GM20431 (cell line): ENCODE data around the gene IGF1R.

Source experiments
- in situ Hi-C: fragments of 300-500 bp; cut with MseI, MboI; formaldehyde crosslinking; loops from one replicate; pipeline ENCODE4 v1.15.0; 2020; ENCODE audit warnings: low sequenced_read_pairs; ENCODE audit not compliant: unreplicated experiment

Gene IGF1R

DNA sequence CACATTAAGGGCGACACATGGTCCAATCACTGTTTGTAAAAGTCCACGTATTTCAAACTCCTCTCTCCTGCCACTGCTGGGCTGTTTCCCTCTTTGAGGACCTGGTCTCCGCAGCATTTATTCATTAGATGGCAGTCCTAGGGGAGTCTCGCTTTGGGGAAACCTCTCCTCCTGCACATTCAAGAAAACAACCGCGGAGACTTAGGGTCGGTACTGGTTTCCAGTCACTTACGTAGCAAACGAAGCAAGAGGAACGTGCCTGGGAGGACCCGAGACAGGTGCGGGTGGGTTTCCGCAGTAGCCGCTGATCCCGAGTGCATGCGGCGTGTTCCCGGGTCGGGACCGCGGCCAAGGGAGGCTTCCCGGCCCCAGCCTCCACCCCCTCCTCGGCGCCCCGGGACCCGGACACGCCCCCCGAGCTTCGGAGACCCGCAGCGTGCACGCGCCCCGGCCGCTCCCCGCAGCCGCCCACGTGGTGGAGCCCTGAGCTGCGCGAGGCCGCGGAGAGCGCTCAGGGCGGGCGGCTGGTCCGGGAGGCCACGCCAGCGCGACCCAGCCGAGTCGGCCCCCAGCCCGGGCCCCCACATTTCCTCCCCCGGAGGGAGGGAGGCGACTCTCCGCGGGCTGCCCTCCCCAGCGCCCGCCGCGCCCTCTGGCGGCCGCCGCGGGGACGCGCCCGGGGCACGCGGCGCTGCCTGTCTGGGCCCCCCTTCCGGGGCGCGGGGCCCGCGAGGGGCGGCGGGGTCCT, 1.1 kb upstream of the IGF1R start:
- in situ Hi-C loops = no loop called here

- in situ Hi-C loops = no loop called here
These were observed 524 bp downstream of the IGF1R start for GRCh38 chr15:98648654-98649471.

DNA sequence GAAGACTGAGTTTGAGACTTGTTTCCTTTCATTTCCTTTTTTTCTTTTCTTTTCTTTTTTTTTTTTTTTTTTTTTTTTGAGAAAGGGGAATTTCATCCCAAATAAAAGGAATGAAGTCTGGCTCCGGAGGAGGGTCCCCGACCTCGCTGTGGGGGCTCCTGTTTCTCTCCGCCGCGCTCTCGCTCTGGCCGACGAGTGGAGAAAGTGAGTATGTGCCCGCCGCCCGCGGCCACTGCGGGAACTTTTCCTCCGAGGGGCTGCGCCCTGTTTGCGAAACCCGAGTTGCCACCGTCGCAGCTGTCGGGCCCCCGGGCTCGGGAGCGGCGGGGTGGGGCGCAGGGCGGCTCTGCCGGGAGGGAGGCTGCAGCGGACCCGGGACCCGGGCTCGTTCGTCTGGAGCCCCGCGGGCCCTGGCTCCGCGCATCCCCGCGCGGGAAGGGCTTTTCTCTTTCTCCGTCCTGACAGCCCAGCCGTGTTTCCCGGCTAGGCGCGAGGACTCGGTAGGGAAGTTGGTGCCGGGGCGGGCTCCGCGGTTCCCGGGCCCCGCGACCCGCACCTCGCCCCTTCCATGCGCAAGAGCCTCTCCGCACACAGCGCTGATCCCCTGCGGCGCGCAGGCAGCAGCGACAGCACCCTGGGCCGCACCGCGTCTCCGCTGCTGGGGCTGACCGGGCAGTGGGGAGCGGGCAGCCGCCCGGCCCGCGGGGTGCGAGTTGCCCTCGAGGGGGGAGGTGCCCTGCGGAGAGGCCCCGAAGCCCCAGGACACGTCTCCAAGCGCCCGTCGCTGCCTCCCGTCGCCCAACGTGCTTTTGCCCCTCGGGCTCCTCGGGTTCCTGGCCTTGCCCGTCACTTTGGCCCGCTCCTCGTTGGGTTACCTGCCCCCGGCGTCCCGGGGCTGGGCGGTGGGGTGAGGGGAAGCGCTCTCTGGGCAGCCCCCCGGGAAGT, 1.4 kb downstream of the IGF1R start:
- in situ Hi-C loops = loop anchor here (25.0 kb wide), 1 partner anchor 137 kb away; no protein-coding TSS in a partner anchor

- in situ Hi-C loops = loop anchor here (25.0 kb wide), 1 partner anchor 138 kb away; no protein-coding TSS in a partner anchor
These were observed 2.2 kb downstream of the IGF1R start for GRCh38 chr15:98650417-98651035.

DNA sequence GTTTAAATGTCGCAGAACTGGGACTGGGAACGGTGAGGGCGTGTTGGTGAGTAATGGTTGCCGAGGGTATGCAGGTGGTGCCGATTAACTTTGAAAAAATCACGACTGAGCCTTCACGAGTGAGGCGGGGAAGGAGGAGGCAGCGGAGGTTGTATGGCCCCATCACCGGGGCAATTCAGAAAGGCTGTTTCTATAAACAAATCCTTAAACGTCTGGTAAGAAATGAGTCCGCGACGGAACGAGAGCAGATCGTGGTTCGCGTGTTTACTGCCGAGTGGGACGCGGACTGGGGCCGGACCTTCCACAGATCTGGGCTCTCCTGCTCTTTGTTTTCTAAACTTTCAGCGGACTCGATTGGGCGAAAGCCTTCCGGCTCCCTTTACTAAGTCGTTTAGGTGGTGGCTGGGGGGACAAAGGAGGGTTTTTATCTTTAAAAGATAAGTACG, 2.7 kb downstream of the IGF1R start:
- in situ Hi-C loops = loop anchor here (25.0 kb wide), 1 partner anchor 139 kb away; no protein-coding TSS in a partner anchor

DNA sequence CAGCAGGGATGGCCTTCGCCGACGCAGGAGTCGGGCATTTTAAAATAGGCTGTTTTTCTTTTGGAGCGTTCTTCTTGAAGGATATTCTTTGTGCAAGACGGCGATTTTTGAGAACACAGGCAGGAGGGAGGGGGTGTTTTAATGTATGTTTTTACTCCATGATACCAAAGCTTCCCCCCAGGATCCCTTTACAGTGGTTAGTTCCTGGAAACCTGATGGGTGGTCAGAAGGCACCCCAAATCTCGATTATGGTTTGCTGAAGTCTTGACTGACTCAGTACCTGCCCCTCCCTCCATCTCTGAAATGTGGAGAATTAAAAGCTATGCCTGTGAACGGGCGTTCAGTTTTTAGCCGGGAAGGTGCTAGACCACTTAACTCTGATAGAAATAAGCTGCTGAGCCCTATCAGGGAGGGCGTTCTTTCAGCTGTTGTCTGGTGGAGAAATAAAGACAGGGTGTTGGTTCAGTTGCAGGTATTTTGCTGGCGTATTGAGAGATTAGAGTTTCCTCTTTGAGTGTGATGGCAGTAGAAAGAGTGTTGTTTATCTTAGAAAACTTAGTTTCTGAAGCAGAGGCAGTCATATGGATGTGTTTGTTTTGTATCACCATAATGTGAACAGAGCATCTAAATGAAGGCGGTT, 3.4 kb downstream of the IGF1R start:
- in situ Hi-C loops = loop anchor here (25.0 kb wide), 1 partner anchor 139 kb away; no protein-coding TSS in a partner anchor

DNA sequence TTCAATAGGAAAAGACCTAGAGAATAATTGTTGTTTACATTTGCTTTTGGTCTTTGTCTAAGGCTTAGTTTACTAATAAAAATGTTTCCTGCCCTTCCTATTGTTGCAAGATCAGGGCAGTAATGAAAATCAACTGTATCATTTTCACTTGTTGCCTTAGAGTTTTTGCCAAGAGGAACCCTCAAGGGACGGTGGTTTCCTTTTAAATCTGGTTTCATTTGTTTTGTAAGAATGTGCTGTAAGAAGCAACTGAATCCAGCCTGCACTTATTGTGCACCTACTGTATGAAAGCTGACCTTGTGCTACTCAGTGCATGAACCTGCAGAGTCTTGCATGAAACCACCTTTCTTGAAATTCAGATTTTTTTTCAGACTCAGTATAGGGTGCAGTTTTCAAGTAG, 5.3 kb downstream of the IGF1R start:
- in situ Hi-C loops = loop anchor here (25.0 kb wide), 1 partner anchor 141 kb away; no protein-coding TSS in a partner anchor

DNA sequence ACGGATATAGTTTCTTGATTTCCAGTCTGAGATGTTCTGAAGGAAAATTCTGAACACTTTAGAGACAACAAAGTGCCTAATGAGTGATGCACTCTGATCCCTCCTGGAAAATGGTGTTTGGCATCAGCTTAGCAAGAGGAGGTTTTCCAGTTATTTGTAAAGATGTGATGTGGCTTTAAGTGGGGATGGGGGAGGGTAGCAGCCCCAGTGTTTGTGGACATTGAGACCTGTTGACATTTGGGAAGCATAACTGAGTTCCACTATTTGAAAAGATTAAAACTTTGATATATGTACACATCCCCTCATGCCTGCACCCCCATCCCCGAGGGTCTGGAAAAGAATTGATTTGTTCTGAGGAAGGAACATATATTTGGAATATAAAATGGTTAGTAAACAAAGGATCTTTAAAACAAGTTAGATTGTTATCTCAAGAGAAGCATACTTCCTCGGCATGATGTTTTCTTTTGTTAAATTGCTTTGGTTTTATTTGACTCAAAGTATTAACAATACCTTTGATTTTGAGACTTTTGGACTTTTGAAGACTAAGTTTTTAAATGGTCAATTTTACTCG, 6.5 kb downstream of the IGF1R start:
- in situ Hi-C loops = loop anchor here (25.0 kb wide), 1 partner anchor 143 kb away; no protein-coding TSS in a partner anchor

- in situ Hi-C loops = loop anchor here (25.0 kb wide), 1 partner anchor 143 kb away; no protein-coding TSS in a partner anchor
These were observed 7.4 kb downstream of the IGF1R start for GRCh38 chr15:98655732-98656131.

GRCh38 chr15:98657721-98658120, 9.4 kb downstream of the IGF1R start:
- in situ Hi-C loops = loop anchor here (25.0 kb wide), 1 partner anchor 145 kb away; no protein-coding TSS in a partner anchor

GRCh38 chr15:98658831-98659699, 10.7 kb downstream of the IGF1R start:
- in situ Hi-C loops = loop anchor here (25.0 kb wide), 1 partner anchor 147 kb away; no protein-coding TSS in a partner anchor

- in situ Hi-C loops = loop anchor here (25.0 kb wide), 1 partner anchor 148 kb away; no protein-coding TSS in a partner anchor
These were observed 11.7 kb downstream of the IGF1R start for GRCh38 chr15:98660055-98660454.

DNA sequence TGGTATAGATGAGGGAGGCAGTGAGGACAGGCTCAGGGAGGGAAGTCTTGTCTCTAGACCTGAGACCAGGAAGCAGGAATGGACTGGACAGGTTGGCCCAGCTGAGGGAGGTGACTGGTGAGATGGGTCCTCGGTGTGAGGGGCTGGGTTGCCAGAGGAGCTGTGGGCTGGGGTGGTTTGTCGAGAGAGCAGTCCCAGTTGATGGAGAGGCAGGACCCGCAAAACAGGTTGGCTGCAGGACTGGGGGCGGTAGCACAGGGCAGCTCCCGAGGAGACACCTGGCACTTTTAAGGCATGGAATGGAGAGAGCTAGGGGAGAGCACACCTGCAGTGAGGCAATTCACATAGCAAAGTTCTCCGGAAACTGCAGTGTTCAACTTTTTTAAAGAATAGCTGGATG, 14.7 kb downstream of the IGF1R start:
- in situ Hi-C loops = loop anchor here (25.0 kb wide), 1 partner anchor 151 kb away; no protein-coding TSS in a partner anchor

DNA sequence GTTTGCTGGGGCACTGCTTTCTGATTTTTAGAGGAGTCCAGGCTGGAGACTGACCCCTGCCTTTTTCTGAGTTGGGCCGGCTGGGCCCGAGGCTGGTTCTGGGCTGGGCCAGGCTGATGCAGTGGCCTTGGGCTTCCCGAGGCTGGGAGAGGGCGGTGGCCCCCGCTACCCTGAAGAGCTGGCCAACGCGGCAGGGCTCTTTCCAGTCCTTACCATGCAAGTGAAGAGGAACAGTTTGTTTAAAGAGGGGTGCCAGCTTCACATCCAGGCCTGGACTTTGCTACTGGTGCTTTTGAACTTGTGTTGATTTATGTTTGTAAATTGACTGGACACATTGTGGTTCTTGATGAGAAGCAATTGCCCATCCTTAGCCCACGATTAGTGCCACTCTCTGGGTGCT, 15.3 kb downstream of the IGF1R start:
- in situ Hi-C loops = loop anchor here (25.0 kb wide), 1 partner anchor 151 kb away; no protein-coding TSS in a partner anchor

DNA sequence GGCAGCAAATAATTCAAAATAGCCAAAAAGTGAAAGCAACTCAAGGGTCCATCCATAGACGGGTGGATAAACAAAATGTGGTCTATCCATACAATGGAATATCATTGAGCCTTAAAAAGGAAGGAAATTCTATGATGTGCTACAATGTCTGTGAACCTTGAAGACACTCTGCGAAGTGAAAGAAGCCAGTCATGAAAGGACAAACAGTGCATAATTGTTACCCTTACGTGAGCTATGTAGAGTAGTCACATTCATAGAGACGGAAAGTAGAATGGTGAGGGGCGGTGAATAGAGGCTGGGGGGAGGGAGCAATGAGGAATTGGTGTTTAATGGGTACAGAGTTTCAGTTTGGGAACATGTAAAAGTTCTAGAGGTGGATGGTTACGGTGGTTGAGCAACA, 18.1 kb downstream of the IGF1R start:
- in situ Hi-C loops = loop anchor here (25.0 kb wide), 1 partner anchor 154 kb away; no protein-coding TSS in a partner anchor

GRCh38 chr15:98666841-98667240, 18.5 kb downstream of the IGF1R start:
- in situ Hi-C loops = loop anchor here (25.0 kb wide), 1 partner anchor 155 kb away; no protein-coding TSS in a partner anchor
